Astrocyte of the spinal cord (primary cell): ENCODE measurements around the gene ACTR1A.

Experiments
- DNase-seq: peaks from one replicate; pipeline ENCODE4 v3.0.0; 2011; ENCODE audit warnings: low read depth, low spot score
- H3K4me3 ChIP-seq: 2 replicates; pipeline ENCODE4 v1.5.1; 2011; ENCODE audit warnings: low read depth, mild to moderate bottlenecking, low read length, moderate library complexity
- in situ Hi-C: cut with HindIII; loops from 2 replicates; pipeline ENCODE4 v1.10.0; 2017; ENCODE audit warnings: low sequenced_read_pairs
- TF ChIP-seq, protein P1 (sequence below): IDR thresholded peaks from 2 replicates; pipeline ENCODE4 v1.5.1; 2012; ENCODE audit warnings: low read depth, mild to moderate bottlenecking, low read length, inconsistent platforms

The ACTR1A gene

DNA sequence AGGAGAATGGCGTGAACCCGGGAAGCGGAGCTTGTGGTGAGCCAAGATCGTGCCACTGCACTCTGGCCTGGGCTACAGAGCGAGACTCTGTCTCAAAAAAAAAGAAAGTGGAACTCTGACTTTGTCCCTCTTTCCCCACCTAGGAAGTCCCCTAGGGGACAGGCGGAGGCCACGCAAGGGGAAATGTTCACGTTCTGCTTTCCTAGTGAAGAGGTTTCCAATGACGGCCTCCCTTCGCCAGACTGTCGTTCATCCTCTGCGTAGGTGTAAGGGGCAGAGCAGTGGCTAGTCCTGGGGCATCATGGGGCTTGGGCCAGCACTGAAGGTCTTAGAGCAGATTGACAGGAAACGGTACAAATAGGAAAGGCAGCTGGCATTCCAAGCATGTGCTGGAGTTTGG, 31.8 kb upstream of the ACTR1A start:
- in situ Hi-C loops: no loop called here
- no peak for DNase-seq
- no peak overlapping the region for H3K4me3 ChIP-seq
- TF ChIP-seq, protein P1, sequence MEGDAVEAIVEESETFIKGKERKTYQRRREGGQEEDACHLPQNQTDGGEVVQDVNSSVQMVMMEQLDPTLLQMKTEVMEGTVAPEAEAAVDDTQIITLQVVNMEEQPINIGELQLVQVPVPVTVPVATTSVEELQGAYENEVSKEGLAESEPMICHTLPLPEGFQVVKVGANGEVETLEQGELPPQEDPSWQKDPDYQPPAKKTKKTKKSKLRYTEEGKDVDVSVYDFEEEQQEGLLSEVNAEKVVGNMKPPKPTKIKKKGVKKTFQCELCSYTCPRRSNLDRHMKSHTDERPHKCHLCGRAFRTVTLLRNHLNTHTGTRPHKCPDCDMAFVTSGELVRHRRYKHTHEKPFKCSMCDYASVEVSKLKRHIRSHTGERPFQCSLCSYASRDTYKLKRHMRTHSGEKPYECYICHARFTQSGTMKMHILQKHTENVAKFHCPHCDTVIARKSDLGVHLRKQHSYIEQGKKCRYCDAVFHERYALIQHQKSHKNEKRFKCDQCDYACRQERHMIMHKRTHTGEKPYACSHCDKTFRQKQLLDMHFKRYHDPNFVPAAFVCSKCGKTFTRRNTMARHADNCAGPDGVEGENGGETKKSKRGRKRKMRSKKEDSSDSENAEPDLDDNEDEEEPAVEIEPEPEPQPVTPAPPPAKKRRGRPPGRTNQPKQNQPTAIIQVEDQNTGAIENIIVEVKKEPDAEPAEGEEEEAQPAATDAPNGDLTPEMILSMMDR: no peak

DNA sequence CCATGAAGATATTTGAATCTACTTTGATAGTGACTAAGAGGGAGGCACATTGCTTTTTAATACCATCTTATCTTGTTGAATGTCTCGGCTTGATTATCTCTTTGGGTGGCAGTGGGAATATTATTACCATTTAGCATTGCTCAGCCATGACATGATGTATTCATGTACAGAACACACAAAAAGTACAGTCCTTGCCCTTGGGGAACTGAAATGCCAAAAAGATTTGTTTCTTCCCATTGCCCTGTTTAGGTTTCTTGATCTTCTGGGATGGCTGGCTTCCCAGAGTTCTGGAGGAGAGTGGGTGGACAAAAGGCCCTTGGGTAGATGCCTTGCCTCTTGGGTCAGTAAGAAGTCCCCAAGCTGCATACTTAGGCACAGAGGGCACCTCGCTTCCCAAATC, 25.0 kb upstream of the ACTR1A start:
- H3K4me3 ChIP-seq: no peak overlapping the region
- TF ChIP-seq, protein P1: no peak
- DNase-seq: no peak
- in situ Hi-C loops: no loop called here

DNA sequence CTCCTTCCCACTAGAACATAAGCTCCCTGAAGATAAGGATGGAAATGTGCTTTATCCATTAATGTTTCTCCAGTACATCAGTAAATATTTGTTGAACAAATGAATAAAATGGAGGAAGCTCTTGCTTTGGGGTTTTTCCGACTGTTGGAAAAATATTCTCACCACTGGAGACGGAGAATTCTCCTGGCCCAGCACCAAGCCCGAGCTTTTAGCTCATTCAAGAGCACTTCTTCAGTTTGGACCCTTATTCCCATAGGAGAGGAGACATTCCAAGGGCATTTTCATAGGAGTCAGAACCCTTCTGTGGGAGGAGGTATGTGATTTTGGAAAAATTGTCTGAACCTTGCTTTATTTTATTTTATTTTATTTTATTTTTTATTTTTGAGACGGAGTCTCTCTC, 22.2 kb upstream of the ACTR1A start:
- TF ChIP-seq, protein P1: no peak
- no peak for DNase-seq
- in situ Hi-C loops: no loop called here
- H3K4me3 ChIP-seq: no peak overlapping the region

DNA sequence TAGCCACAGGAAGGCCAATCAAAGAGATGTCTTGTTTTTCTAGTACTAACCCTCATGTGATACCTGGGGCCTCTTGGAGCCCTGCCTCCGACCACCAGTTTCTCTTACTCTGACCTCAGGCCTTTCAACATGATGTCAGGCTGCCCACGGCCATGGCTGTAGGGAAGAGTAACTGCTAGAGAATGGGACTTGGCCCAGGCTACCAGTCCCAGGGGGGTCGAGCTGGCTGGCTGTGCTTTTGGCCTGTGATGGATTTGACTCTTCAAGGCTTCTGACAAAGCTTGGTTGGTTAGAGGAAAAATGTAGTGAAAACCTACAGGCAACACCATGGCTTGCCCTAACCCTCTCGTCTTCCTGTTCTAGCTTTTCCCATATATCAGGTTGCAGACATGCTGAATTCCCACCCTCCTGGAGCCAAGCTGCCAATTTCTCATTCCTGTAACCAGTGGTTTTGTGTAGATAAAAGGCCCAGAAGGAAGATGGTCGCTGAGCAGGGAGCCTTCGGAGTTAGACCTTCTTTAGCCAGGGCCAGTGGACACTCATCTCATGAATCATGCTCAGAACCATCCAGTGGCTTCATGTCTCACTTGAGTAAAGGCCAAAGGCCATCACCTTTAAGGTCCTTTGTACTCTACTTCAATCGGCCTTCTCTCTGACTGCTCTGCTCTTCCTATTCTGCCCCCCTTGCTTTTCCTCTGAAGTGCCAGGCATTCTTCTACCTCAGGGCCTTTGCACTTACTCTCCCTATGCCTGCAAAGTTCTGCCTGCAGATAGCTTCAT, 20.9 kb upstream of the ACTR1A start:
- in situ Hi-C loops: no loop called here
- DNase-seq: peak; percentile 92
- TF ChIP-seq, protein P1: no peak
- no peak overlapping the region for H3K4me3 ChIP-seq

DNA sequence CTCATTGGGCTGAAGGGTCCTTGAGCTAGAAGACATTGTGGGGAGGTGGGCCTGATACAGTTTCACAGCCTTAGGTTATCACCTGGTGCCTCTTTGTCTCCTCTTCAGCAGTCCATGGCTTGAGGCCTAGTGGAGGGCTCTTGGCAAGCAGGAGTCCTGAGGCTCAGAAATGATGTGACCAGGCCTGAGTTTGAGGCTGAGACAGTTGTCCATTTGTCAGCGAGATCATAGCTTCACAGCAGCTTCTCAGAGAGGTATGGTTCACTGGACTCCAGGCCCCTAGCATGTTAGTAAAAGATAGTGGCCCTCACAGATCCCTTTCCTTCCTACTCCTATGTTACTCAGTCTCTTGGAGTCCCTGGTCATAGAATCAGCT, 20.4 kb upstream of the ACTR1A start:
- TF ChIP-seq, protein P1: no peak
- DNase-seq: no peak
- in situ Hi-C loops: no loop called here
- H3K4me3 ChIP-seq: no peak overlapping the region

DNA sequence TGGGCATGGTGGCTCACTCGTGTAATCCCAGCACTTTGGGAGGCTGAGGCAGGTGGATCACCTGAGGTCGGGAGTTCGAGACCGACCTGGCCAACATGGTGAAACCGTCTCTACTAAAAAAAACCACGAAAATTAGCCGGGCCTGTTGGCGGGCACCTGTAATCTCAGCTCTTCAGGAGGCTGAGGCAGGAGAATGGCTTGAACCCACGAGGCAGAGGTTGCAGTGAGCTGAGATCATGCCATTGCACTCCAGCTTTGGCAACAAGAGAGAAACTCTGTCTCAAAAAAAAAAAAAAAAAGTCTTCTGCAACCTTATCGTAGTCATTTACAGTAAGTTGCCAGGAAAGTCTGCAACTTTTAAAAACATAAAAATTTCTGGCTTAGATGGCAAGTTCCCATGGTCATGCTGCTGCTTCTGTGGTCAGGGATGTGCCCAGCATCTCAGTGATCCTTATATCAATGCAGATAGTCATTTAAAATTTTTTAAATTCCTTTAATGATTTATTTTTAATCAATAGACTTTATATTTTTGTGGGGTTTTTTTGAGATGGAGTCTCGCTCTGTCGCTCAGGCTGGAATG, 16.8 kb upstream of the ACTR1A start:
- no peak overlapping the region for H3K4me3 ChIP-seq
- in situ Hi-C loops: no loop called here
- TF ChIP-seq, protein P1: no peak
- no peak for DNase-seq
